GM12878 (cell line): ENCODE measurements around the gene PPID. TPM values are rescaled to one million over a fixed set of nuclear protein-coding genes. Genes with fewer than 3 reads are reported as not detected.

ENCODE experiments used
- ATF7 ChIP-seq: fragments of 450-650 bp; IDR thresholded peaks from 2 replicates; pipeline ENCODE4 v1.6.1; 2016; ENCODE audit warnings: low read depth, mild to moderate bottlenecking
- BACH1 ChIP-seq: fragments of 450-650 bp; IDR thresholded peaks from 2 replicates; pipeline ENCODE4 v1.6.1; 2017; ENCODE audit warnings: mild to moderate bottlenecking, borderline replicate concordance
- CHD2 ChIP-seq: IDR thresholded peaks from 2 replicates; pipeline ENCODE4 v1.6.1; 2011; ENCODE audit warnings: low read depth, low read length, improper control_type of control experiment, borderline replicate concordance
- DPF2 ChIP-seq: fragments of 450-650 bp; IDR thresholded peaks from 2 replicates; pipeline ENCODE4 v1.6.1; 2017; ENCODE audit warnings: mild to moderate bottlenecking
- E2F8 ChIP-seq: fragments of 450-650 bp; IDR thresholded peaks from 2 replicates; pipeline ENCODE4 v1.6.1; 2018; ENCODE audit warnings: mild to moderate bottlenecking, low read depth, moderate library complexity; ENCODE audit not compliant: partially characterized antibody
- EZH2 ChIP-seq: IDR thresholded peaks from 2 replicates; pipeline ENCODE4 v1.6.1; 2012; ENCODE audit warnings: low read depth, mild to moderate bottlenecking, control low read depth, inconsistent platforms, low read length, borderline replicate concordance; ENCODE audit not compliant: control insufficient read depth
- FOXM1 ChIP-seq: IDR thresholded peaks from 2 replicates; pipeline ENCODE4 v1.6.1; 2012; ENCODE audit warnings: low read depth, mild to moderate bottlenecking, inconsistent platforms, low read length, moderate library complexity
- HCFC1 ChIP-seq: fragments of 150-350 bp; IDR thresholded peaks from 2 replicates; pipeline ENCODE4 v1.6.1; 2014; ENCODE audit warnings: low read length
- HDAC6 ChIP-seq: fragments of 200-600 bp; sonication (generic); IDR thresholded peaks from one replicate; pipeline ENCODE4 v1.8.0; 2017; ENCODE audit warnings: antibody characterized with exemption; ENCODE audit not compliant: unreplicated experiment
- HSF1 ChIP-seq: fragments of 150-350 bp; IDR thresholded peaks from 2 replicates; pipeline ENCODE4 v1.6.1; 2014; ENCODE audit warnings: mild to moderate bottlenecking, low read depth, low read length
- IRF4 ChIP-seq: IDR thresholded peaks from 2 replicates; pipeline ENCODE4 v1.6.1; 2011; ENCODE audit warnings: low read depth, low read length
- KLF5 ChIP-seq: fragments of 450-650 bp; IDR thresholded peaks from 2 replicates; pipeline ENCODE4 v1.6.1; 2014; ENCODE audit warnings: mild to moderate bottlenecking; ENCODE audit not compliant: partially characterized antibody
- NR2C2 ChIP-seq: IDR thresholded peaks from 2 replicates; pipeline ENCODE4 v1.6.1; 2011; ENCODE audit warnings: borderline replicate concordance, low read depth; ENCODE audit not compliant: control insufficient read depth, insufficient read length
- RELB ChIP-seq: fragments of 450-650 bp; IDR thresholded peaks from 2 replicates; pipeline ENCODE4 v1.6.1; 2017; ENCODE audit warnings: low read depth, mild to moderate bottlenecking, moderate library complexity
- SIX5 ChIP-seq: IDR thresholded peaks from 2 replicates; pipeline ENCODE4 v1.6.1; 2011; ENCODE audit warnings: mild to moderate bottlenecking, low read depth, low read length, moderate library complexity; ENCODE audit not compliant: severe bottlenecking
- SMAD1 ChIP-seq: fragments of 450-650 bp; IDR thresholded peaks from 2 replicates; pipeline ENCODE4 v1.6.1; 2018; ENCODE audit warnings: mild to moderate bottlenecking, low read depth; ENCODE audit not compliant: partially characterized antibody
- TBL1XR1 ChIP-seq: IDR thresholded peaks from 2 replicates; pipeline ENCODE4 v1.6.1; 2012; ENCODE audit warnings: low read depth, low read length, improper control_type of control experiment
- ZBED1 ChIP-seq: IDR thresholded peaks from 2 replicates; pipeline ENCODE4 v1.6.1; 2016; ENCODE audit warnings: borderline replicate concordance
- polyA plus RNA-seq, 11 experiments: library from polyadenylated mRNA; depleted of rRNA in 4 of 11; unstranded in 6 of 11; stranded (reverse) in 5 of 11; fragments of >200 nt; fragmentation: Nextera tagmentation in 4 of 11; fragmentation: Illumina TruSeq in 1 of 11; extraction: Ambion mirVana in 4 of 11; extraction: Trizol in 1 of 11; gene quantifications; 1 replicate in 1 of 11; 2 replicates in 10 of 11; pipeline versions ENCODE4 v1.2.1 to v1.2.3, GENCODE V29; 2011 to 2016; ENCODE audit warnings: inconsistent platforms in 2 of 11, missing spikeins in 2 of 11, low read depth in 1 of 11
- total RNA-seq, 4 experiments: library from RNA; depleted of rRNA in 3 of 4; stranded (reverse); fragments of >200 nt in 3 of 4; fragmentation: Illumina TruSeq in 1 of 4; extraction: Trizol in 1 of 4; gene quantifications; 2 replicates each; pipeline versions ENCODE4 v1.2.1 to v1.2.3, GENCODE V29; 2013 to 2021
- TF ChIP-seq, protein P1 (sequence below): fragments of 450-650 bp; IDR thresholded peaks from 2 replicates; pipeline ENCODE4 v1.6.1; 2017; ENCODE audit warnings: borderline replicate concordance
- TF ChIP-seq, protein P2 (sequence below): IDR thresholded peaks from 2 replicates; pipeline ENCODE4 v1.6.1; 2011; ENCODE audit warnings: borderline replicate concordance, low read depth, mild to moderate bottlenecking, moderate library complexity, mixed read lengths, low read length; ENCODE audit not compliant: insufficient read depth; ENCODE audit errors: extremely low read length

Gene PPID
- total and polyA plus RNA-seq, 10 of the 15 experiments (the other 5 are each of a cell fraction or from before 2014, with no cell fraction given) = 21.9 to 64.3 (median 39.5) TPM

GRCh38 chr4:158671915-158672806 is 51.0 kb downstream of the PPID start, which contains the start of gene ETFDH (continued):
- TF ChIP-seq, protein P1, sequence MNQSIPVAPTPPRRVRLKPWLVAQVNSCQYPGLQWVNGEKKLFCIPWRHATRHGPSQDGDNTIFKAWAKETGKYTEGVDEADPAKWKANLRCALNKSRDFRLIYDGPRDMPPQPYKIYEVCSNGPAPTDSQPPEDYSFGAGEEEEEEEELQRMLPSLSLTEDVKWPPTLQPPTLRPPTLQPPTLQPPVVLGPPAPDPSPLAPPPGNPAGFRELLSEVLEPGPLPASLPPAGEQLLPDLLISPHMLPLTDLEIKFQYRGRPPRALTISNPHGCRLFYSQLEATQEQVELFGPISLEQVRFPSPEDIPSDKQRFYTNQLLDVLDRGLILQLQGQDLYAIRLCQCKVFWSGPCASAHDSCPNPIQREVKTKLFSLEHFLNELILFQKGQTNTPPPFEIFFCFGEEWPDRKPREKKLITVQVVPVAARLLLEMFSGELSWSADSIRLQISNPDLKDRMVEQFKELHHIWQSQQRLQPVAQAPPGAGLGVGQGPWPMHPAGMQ = no peak
- TF ChIP-seq RELB (peak; percentile 56), HDAC6 (no peak), ZBED1 (no peak), DPF2 (peak; percentile 59), TBL1XR1 (0 out of 2 replicates have a peak, but pooled peaks have one; percentile 29), BACH1 (peak; percentile 56; the same call in 1 of the 2 replicates), E2F8 (no peak), ATF7 (peak; percentile 95), FOXM1 (no peak), SIX5 (peak; percentile 92), IRF4 (no peak), KLF5 (no peak), CHD2 (peak; percentile 94), HCFC1 (peak; percentile 97), SMAD1 (no peak), HSF1 (no peak), EZH2 (no peak), NR2C2 (no peak)
- TF ChIP-seq, protein P2, sequence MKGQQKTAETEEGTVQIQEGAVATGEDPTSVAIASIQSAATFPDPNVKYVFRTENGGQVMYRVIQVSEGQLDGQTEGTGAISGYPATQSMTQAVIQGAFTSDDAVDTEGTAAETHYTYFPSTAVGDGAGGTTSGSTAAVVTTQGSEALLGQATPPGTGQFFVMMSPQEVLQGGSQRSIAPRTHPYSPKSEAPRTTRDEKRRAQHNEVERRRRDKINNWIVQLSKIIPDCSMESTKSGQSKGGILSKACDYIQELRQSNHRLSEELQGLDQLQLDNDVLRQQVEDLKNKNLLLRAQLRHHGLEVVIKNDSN = no peak
